ENCODE data around the gene POLR2F. TPM values are rescaled to one million over a fixed set of nuclear protein-coding genes. Genes with fewer than 3 reads are reported as not detected.

POLR2F gene
- total RNA-seq, 1 donor from 2014 or later = 137 TPM

DNA sequence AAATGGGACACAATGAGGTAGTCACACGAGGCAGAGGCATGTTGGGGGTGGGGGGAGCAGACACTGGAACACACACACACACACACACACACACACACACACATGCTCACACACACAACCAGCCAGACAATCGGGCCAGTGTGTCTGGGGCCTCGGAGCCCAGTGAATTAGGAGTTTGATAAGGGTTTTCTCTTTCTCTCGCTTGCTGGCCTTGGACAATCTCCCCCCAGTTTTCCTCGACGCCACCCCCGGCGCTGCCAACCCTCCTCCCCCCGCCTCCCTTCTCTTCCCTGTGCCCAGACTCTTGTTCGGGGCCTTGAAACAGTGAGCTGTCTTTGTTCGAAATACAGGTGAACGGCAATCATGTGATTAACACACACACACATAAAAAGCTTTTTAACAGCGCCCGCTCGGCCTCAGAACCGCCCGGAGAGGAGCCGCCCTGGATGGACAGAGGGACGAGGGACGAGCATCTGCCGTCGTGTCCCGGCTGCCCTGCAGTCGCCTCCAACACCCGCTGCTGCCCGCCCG, 32.3 kb downstream of the POLR2F start:
- TF ChIP-seq, protein P1, sequence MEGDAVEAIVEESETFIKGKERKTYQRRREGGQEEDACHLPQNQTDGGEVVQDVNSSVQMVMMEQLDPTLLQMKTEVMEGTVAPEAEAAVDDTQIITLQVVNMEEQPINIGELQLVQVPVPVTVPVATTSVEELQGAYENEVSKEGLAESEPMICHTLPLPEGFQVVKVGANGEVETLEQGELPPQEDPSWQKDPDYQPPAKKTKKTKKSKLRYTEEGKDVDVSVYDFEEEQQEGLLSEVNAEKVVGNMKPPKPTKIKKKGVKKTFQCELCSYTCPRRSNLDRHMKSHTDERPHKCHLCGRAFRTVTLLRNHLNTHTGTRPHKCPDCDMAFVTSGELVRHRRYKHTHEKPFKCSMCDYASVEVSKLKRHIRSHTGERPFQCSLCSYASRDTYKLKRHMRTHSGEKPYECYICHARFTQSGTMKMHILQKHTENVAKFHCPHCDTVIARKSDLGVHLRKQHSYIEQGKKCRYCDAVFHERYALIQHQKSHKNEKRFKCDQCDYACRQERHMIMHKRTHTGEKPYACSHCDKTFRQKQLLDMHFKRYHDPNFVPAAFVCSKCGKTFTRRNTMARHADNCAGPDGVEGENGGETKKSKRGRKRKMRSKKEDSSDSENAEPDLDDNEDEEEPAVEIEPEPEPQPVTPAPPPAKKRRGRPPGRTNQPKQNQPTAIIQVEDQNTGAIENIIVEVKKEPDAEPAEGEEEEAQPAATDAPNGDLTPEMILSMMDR (conservative IDR thresholded peaks at IDR 0.05) = no peak
- Mint-ChIP-seq H3K4me3 (peak overlapping the region; percentile 92), H3K27ac (ENCODE audit: unreplicated experiment) (peak overlapping the region; percentile 95)

DNA sequence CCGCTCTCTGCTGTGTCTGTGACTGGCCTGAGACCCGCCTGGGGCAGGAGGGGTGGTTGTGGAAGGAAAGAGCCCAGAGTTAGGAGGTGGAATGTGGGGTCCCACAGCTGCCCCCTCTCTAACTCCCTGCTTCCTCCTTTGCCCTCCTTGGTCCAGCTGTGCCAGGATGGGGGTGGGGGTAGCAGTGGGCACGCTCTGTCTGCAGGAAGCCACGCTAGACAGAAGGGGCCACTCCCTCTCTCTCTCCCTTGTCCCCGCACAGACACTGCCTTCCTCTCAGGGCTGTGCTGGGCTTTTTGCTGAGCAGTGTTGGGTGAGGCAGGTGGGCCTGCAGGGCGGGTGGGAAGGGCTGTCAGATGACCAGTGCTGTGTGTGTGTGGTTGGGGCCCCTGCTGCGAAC, 32.9 kb downstream of the POLR2F start:
- H3K9me3 Mint-ChIP-seq = no peaks in the 10 kb centered on the region
- H3K27ac Mint-ChIP-seq (ENCODE audit: unreplicated experiment) = peak overlapping the region; percentile 50
- TF ChIP-seq, protein P1 (conservative IDR thresholded peaks at IDR 0.05) = no peak
- peaks cover 32% of the 10 kb centered on the region for H3K4me1 Mint-ChIP-seq
- H3K4me3 Mint-ChIP-seq = peak overlapping the region; percentile 49
- H3K27me3 Mint-ChIP-seq (ENCODE audit: low read depth) = peaks cover 39% of the 10 kb centered on the region
- H3K36me3 Mint-ChIP-seq (ENCODE audit: low read depth) = peaks cover 18% of the 10 kb centered on the region
- no peak for DNase-seq (ENCODE audit: low read depth, low spot score)

More for the DNA sequence above, 32.3 kb downstream of the POLR2F start:
- H3K27me3 Mint-ChIP-seq (ENCODE audit: low read depth) = peaks cover 42% of the 10 kb centered on the region
- peaks cover 33% of the 10 kb centered on the region for H3K4me1 Mint-ChIP-seq
- DNase-seq (ENCODE audit: low read depth, low spot score) = no peak
- peaks cover 23% of the 10 kb centered on the region for H3K36me3 Mint-ChIP-seq (ENCODE audit: low read depth)
- H3K9me3 Mint-ChIP-seq = no peaks in the 10 kb centered on the region

DNA sequence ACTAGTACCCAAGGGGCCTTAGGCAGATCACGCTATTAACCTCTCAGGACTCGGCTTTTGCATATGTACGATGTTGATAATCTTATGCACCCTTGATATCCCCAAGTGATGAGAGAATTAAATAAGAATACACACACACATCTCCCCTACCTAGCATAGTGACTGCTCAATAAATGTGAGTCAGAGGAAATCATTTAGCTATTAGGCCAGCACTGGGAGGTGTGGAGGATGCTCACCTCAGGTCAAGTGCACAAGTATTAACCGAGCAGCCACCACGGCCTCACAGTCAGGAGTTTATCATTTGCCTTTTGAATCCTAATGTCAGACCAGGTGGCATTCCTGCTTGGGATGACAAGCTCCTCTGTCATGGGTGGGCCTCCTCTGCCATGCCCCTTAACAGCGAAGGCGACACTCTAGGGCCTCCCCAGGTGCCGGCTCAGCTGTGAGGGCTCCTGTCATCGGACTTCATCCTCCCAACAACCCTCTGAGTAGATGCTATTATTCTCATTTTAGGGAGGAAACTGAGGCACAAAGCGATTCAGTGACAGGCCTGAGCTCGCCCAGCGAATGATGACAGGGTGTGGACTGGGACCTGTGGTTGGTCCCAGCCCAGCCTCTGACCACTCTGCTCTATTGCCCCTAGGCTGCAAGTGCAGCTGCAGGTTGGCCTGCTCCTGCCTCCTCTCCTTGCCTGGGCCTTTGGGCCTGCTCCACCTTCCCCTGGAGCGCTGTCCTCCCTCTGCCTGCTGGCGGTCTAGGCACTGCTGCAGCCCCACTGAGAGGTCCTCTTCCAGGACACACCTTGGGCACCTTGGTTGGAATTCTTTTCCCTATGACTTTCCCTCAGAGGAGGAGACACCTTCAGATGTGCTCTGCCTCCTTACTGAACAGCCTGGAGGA, 35.9 kb downstream of the POLR2F start:
- peaks cover 2% of the 10 kb centered on the region for H3K36me3 Mint-ChIP-seq (ENCODE audit: low read depth)
- no peak overlapping the region for H3K4me3 Mint-ChIP-seq
- H3K27me3 Mint-ChIP-seq (ENCODE audit: low read depth) = peaks cover 15% of the 10 kb centered on the region
- peaks cover 29% of the 10 kb centered on the region for H3K4me1 Mint-ChIP-seq
- no peak for DNase-seq (ENCODE audit: low read depth, low spot score)
- H3K27ac Mint-ChIP-seq (ENCODE audit: unreplicated experiment) = no peak overlapping the region
- no peaks in the 10 kb centered on the region for H3K9me3 Mint-ChIP-seq
- TF ChIP-seq, protein P1 (conservative IDR thresholded peaks at IDR 0.05) = no peak

DNA sequence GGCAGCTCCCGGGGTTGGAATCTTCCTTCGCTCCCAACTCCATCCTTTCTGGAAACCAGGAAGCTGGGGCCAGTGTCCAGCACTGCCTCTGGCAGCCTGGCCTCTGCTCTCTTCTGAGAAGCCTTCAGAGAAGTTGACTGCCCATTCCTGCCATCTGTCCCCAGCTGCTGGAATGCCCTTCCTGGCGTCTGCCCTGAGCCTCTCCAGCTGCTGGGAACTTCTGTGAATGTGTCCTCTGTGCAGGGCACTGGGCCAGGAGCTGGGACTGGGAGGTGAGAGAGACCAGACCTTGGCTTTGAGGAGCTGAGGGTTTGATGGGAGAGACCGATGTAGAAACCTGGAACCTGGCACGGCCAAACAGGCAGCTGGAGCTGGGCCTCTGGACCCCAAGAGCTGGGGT, 36.8 kb downstream of the POLR2F start:
- TF ChIP-seq, protein P1 (conservative IDR thresholded peaks at IDR 0.05) = no peak
- Mint-ChIP-seq H3K9me3 (no peaks in the 10 kb centered on the region), H3K27ac (ENCODE audit: unreplicated experiment) (no peak overlapping the region), H3K4me1 (peaks cover 25% of the 10 kb centered on the region), H3K4me3 (no peak overlapping the region), H3K36me3 (ENCODE audit: low read depth) (peaks cover 2% of the 10 kb centered on the region), H3K27me3 (ENCODE audit: low read depth) (peaks cover 7% of the 10 kb centered on the region)
- no peak for DNase-seq (ENCODE audit: low read depth, low spot score)

DNA sequence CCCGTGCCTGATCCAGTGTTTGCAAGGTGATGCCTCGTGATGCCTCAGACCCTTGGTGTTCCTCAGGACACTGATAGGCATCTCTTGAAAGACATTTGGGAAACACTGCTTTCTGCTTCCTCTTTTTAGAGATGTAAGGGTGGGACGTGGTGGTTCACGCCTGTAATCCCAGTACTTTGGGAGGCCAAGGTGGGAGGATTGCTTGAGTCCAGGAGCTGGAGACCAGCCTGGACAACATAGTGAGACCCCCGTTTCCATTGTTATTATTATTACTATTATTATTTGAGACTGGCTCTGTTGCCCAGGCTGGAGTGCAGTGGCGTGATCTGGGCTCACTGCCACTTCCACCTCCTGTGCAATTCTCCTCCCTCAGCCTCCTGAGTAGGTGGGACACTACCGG, 37.4 kb downstream of the POLR2F start:
- DNase-seq (ENCODE audit: low read depth, low spot score) = no peak
- Mint-ChIP-seq H3K36me3 (ENCODE audit: low read depth) (no peaks in the 10 kb centered on the region), H3K27ac (ENCODE audit: unreplicated experiment) (no peak overlapping the region), H3K4me3 (no peak overlapping the region), H3K4me1 (peaks cover 25% of the 10 kb centered on the region), H3K9me3 (no peaks in the 10 kb centered on the region), H3K27me3 (ENCODE audit: low read depth) (peaks cover 2% of the 10 kb centered on the region)
- TF ChIP-seq, protein P1 (conservative IDR thresholded peaks at IDR 0.05) = no peak

Data from neural crest cell (in vitro differentiated cells).